ENCODE results near the gene POLR2B.

- no peak for TF ChIP-seq POLR2A (IDR thresholded peaks at IDR 0.05; ENCODE audit: low read depth, low read length)
- no peak for TF ChIP-seq CTCF (conservative IDR thresholded peaks at IDR 0.05; ENCODE audit: low read depth, low read length)
- TF ChIP-seq USF2 (IDR thresholded peaks at IDR 0.05; ENCODE audit: low read depth, low read length), result no peak
- TF ChIP-seq RAD21 (IDR thresholded peaks at IDR 0.05; ENCODE audit: low read length), result no peak
- TF ChIP-seq CEBPB (IDR thresholded peaks at IDR 0.05; ENCODE audit: low read depth, low read length), result no peak
- TF ChIP-seq RFX5 (IDR thresholded peaks at IDR 0.05; ENCODE audit: low read depth, low read length), result no peak
- no peak for TF ChIP-seq CHD1 (IDR thresholded peaks at IDR 0.05; ENCODE audit: low read depth, low read length)
Measured at GRCh38 chr4:57075367-57075766, 96.7 kb downstream of the POLR2B start.

Data from IMR-90 (cell line).